Heart right ventricle (tissue), 16 donors: ENCODE results near the gene TK1. TPM values are rescaled to one million over a fixed set of nuclear protein-coding genes. Genes with fewer than 3 reads are reported as not detected.

ENCODE experiments used
- ATAC-seq, 8 donors: fragments of 200-7000 bp; cut with Tn5 transposase; one replicate each; pipeline ENCODE4 v1.9.1; 2020; ENCODE audit warnings: mild to moderate bottlenecking in 8 of 8, moderate library complexity in 8 of 8, moderate number of reproducible peaks in 1 of 8
- DNase-seq, 2 donors: peaks; one replicate each; pipeline ENCODE4 v3.0.0-alpha.2; 2020
- H3K27ac ChIP-seq, 10 donors: fragments of 200-600 bp; sonication (generic) in 2 of 10; one replicate each; pipeline versions ENCODE4 v1.5.0 to v1.8.0; 2020 to 2022; ENCODE audit warnings: mild to moderate bottlenecking in 3 of 10
- H3K27me3 ChIP-seq, 7 donors: fragments of 200-600 bp; one replicate each; pipeline ENCODE4 v1.8.0; 2021 to 2022; ENCODE audit warnings: mild to moderate bottlenecking in 2 of 7
- H3K36me3 ChIP-seq, 9 donors: fragments of 200-600 bp; sonication (generic) in 1 of 9; one replicate each; pipeline versions ENCODE4 v1.5.0 to v1.8.0; 2020 to 2022; ENCODE audit warnings: mild to moderate bottlenecking in 2 of 9
- H3K4me1 ChIP-seq, 9 donors: fragments of 200-600 bp; sonication (generic) in 1 of 9; one replicate each; pipeline versions ENCODE4 v1.5.0 to v1.8.0; 2020 to 2022; ENCODE audit warnings: mild to moderate bottlenecking in 4 of 9
- H3K4me3 ChIP-seq, 10 donors: fragments of 200-600 bp; sonication (generic) in 2 of 10; one replicate each; pipeline versions ENCODE4 v1.5.0 to v1.8.0; 2020 to 2022; ENCODE audit warnings: mild to moderate bottlenecking in 7 of 10, moderate library complexity in 2 of 10
- H3K9me3 ChIP-seq, 11 donors: fragments of 200-600 bp in 10 of 11; sonication (generic) in 2 of 11; one replicate each; pipeline versions ENCODE4 v1.5.0 to v1.8.0; 2013 to 2022; ENCODE audit warnings: mild to moderate bottlenecking in 2 of 11, control low read depth in 1 of 11, moderate library complexity in 1 of 11
- CTCF ChIP-seq, 9 donors: fragments of 200-600 bp; sonication (generic) in 2 of 9; IDR thresholded peaks; one replicate each; pipeline versions ENCODE4 v1.5.0 to v1.8.0; 2021 to 2022; ENCODE audit warnings: antibody characterized with exemption in 9 of 9, mild to moderate bottlenecking in 5 of 9, moderate library complexity in 1 of 9
- WGBS, 2 donors: extraction: QIAGEN DNeasy Blood & Tissue Kit; methylation state at CpG; one replicate each; pipeline ENCODE4 v1.1.7; 2013; ENCODE audit warnings: inconsistent platforms in 1 of 2; 5-methylcytosine and 5-hydroxymethylcytosine counted together
- intact Hi-C, 10 donors: fragments of 100-400 bp; cut with DNase I; formaldehyde crosslinking; loops; one replicate each; pipeline versions ENCODE4 v1.11.1 to v1.14.2; 2022
- polyA plus RNA-seq, 2 donors: library from polyadenylated mRNA; stranded (reverse); fragments of 200-250 nt; gene quantifications; one replicate each; pipeline ENCODE4 v1.2.3, GENCODE V29; 2013
- total RNA-seq, 10 donors: library from RNA; stranded (reverse); fragmentation: NEBNext Ultra II Directional in 3 of 10; extraction: Animal tissue kit (Norgen Biotek cat#: 25700) in 3 of 10; gene quantifications; one replicate each; pipeline versions ENCODE4 v1.2.1 to v1.2.4, GENCODE V29; 2021 to 2023
- donor health status: Arrhythmogenic right ventricular cardiomyopathy.
- donor health status: ischemic (EF 13 %, LVEDD 7.1; RV severe dilation, severe dysfunction).
- donor health status: healthy with polysubstance abuse.
- donor health status: DM: no; HTN: yes; CAD: no.
- donor health status: DM: no; HTN: no; CAD: no.
- donor health status: ischemic (EF 25% LVEDD 6.9; RV normal size, moderate dysfunction).
- donor health status: ischemic (EF 25% LVEDD 5.7; RV mildly dilated, moderate dysfunction).
- donor health status: healthy.
- donor health status: DM: yes; HTN: yes; CAD: no.
- donor health status: Ischemic cardiomyopathy.
- donor health status: ischemic (EF 35%, LVEDD 5.7; RV mildly dilated, moderate dysfunction).
- donor health status: nonischemic (EF 11% LVEDD 7.7; RV severe dilation, severe dysfunction).
- donor health status: DM: yes; HTN: yes; CAD: no.
- donor health status: PGD.
- donor health status: ischemic (EF 29% LVEDD 5.4; RV normal size, mild dysfunction).
- donor health status: nonischemic (EF 23%, LVEDD 6.1; RV moderate dilation, normal function).

The TK1 gene
- total and polyA plus RNA-seq, 12 donors = 0.33 to 12.7 (median 1.2) TPM

- ATAC-seq = no peak
- intact Hi-C loops = no loop called here
- peaks cover 0 to 7% (median 0%) of the 10 kb centered on the region in 9 donors for H3K36me3 ChIP-seq
- H3K27me3 ChIP-seq = no peaks in the 10 kb centered on the region
- no peak overlapping the region for H3K4me3 ChIP-seq
- H3K27ac ChIP-seq = peak overlapping the region in 1 of 10 donors; percentile 20
- H3K4me1 ChIP-seq = peaks cover 16 to 47% (median 39%) of the 10 kb centered on the region in 9 donors
- no peak for DNase-seq
- H3K9me3 ChIP-seq = no peaks in the 10 kb centered on the region
- TF ChIP-seq CTCF (IDR thresholded peaks at IDR 0.05) = no peak
- 90 to 92% methylated on average over 6 of the region's 6 CpGs for WGBS, 2 donors
Measured at GRCh38 chr17:78146881-78147280, 40.0 kb downstream of the TK1 start.

GRCh38 chr17:78146471-78146869 lies 40.4 kb downstream of the TK1 start:
- intact Hi-C loops = no loop called here
- H3K9me3 ChIP-seq = no peaks in the 10 kb centered on the region
- H3K36me3 ChIP-seq = peaks cover 0 to 11% (median 0%) of the 10 kb centered on the region in 9 donors
- TF ChIP-seq CTCF (IDR thresholded peaks at IDR 0.05) = no peak
- H3K4me1 ChIP-seq = peaks cover 16 to 47% (median 39%) of the 10 kb centered on the region in 9 donors
- no peak overlapping the region for H3K27ac ChIP-seq
- 97 to 98% methylated on average over 7 of the region's 7 CpGs for WGBS, 2 donors
- no peak for DNase-seq
- H3K27me3 ChIP-seq = no peaks in the 10 kb centered on the region
- H3K4me3 ChIP-seq = no peak overlapping the region
- ATAC-seq = no peak

- ATAC-seq = peak; percentile 24 to 74 (median 39)
- no peak for TF ChIP-seq CTCF (IDR thresholded peaks at IDR 0.05)
- Histone ChIP-seq H3K27me3 (no peaks in the 10 kb centered on the region), H3K36me3 (peaks cover 0 to 15% (median 0%) of the 10 kb centered on the region in 9 donors), H3K27ac (peak overlapping the region; percentile 19 to 88 (median 80)), H3K9me3 (no peaks in the 10 kb centered on the region), H3K4me1 (peaks cover 16 to 57% (median 48%) of the 10 kb centered on the region in 9 donors), H3K4me3 (peak overlapping the region in 1 of 10 donors; percentile 12)
- peak; percentile 57 to 64 for DNase-seq
- intact Hi-C loops = loop anchor here in 1 of 10 donors (5.0 kb wide), 1 partner anchor 32 kb away; no protein-coding TSS in a partner anchor
- 50 to 52% methylated on average over 18 of the region's 18 CpGs for WGBS, 2 donors
Measured at GRCh38 chr17:78144736-78145641, 41.9 kb downstream of the TK1 start.

- ATAC-seq (peak; percentile 56 to 89 (median 79)), DNase-seq (peak; percentile 90)
- Histone ChIP-seq H3K4me3 (peak overlapping the region in 1 of 10 donors; percentile 12), H3K27me3 (no peaks in the 10 kb centered on the region), H3K4me1 (peaks cover 16 to 61% (median 48%) of the 10 kb centered on the region in 9 donors), H3K36me3 (peaks cover 0 to 15% (median 0%) of the 10 kb centered on the region in 9 donors), H3K27ac (peak overlapping the region; percentile 19 to 88 (median 80)), H3K9me3 (no peaks in the 10 kb centered on the region)
- peak in 4 of 9 donors; percentile 9 to 37 (median 32) for TF ChIP-seq CTCF (IDR thresholded peaks at IDR 0.05)
- intact Hi-C loops = loop anchor here in 1 of 10 donors (5.0 kb wide), 1 partner anchor 33 kb away; no protein-coding TSS in a partner anchor
- 35 to 40% methylated on average over 11 of the region's 11 CpGs for WGBS, 2 donors
Measured at GRCh38 chr17:78144147-78144719, 42.6 kb downstream of the TK1 start.
